GM12874 (cell line): ENCODE results near the gene TCERG1L.

Source experiments
- TF ChIP-seq, protein P1 (sequence below): IDR thresholded peaks from 2 replicates; pipeline ENCODE4 v1.5.1; 2011; ENCODE audit warnings: low read depth, mild to moderate bottlenecking, control low read depth, low read length, moderate library complexity; ENCODE audit not compliant: insufficient read depth

Gene TCERG1L

DNA sequence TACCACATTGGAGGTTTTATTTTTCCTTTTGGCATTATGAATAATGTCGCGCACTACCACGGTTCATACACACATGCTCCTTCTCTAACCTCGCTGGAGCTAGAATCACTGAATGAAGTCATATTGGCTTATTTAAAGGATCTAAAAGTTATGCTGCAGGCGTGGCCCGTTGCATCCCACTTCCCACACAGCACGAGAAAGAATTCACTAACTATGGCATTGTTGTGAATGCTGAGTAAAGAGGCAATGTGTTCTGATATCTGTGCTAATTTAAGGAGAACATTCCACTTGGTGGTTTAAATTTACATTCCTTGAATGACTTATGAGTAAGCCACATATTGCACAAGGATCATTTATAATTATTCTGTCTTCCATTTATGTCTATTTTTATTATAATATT, 20.7 kb downstream of the TCERG1L start:
- TF ChIP-seq, protein P1, sequence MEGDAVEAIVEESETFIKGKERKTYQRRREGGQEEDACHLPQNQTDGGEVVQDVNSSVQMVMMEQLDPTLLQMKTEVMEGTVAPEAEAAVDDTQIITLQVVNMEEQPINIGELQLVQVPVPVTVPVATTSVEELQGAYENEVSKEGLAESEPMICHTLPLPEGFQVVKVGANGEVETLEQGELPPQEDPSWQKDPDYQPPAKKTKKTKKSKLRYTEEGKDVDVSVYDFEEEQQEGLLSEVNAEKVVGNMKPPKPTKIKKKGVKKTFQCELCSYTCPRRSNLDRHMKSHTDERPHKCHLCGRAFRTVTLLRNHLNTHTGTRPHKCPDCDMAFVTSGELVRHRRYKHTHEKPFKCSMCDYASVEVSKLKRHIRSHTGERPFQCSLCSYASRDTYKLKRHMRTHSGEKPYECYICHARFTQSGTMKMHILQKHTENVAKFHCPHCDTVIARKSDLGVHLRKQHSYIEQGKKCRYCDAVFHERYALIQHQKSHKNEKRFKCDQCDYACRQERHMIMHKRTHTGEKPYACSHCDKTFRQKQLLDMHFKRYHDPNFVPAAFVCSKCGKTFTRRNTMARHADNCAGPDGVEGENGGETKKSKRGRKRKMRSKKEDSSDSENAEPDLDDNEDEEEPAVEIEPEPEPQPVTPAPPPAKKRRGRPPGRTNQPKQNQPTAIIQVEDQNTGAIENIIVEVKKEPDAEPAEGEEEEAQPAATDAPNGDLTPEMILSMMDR, result no peak

DNA sequence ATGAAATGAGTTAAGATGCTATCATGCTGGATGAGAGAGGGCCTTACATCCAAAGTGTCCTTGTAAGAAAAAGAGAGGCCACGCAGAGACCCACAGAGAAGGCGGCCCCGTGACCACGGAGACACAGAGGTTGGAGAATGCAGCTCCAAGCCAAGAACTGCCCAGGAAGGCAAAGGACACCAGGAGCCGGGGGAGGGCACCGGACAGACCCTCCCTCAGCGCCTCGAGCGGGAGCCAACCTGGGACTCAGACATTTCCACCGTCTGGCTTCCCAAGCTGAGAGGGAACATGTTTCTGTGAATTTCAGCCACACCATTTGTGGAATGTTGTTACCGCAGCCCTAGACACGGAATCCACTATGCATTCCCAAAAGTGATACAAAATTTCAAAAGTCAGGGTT, 22.9 kb downstream of the TCERG1L start:
- TF ChIP-seq, protein P1, result no peak

DNA sequence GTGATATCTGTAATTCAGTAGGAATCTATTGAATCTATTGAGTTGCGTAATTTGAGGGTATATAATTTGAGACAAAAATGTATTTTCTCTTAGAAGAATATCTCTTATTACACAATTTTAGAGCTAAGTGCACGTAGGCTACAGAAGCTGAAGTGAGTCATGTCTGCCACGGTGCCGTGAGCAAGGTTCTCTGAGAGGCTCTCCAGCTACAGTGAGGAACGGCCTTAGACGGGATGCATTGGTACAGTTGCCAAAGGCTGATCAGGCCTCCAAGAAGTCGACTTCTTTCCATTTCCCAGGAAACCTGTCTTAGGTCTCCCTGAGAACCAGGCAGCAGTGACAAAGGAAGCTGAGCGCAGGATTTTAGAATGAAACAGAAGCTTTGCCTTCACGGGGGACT, 28.6 kb downstream of the TCERG1L start:
- TF ChIP-seq, protein P1, result no peak

DNA sequence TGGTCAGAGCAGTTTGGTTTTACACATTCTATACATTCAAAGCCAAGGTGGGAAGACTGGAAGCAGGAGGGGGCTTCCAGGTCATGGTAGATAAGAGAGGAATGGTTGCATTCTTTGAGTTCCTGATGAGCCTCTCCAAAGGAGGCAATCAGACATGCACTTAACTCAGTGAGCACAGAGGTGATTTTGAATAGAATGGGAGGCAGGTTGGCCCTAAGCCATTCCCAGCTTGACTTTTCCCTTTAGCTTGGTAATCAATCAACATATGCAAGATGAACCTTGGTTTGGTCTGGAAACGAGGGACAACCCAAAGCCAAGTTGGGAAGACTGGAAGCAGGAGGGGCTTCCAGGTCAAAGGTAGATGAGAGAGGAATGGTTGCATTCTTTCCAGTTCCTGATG, 31.4 kb downstream of the TCERG1L start:
- TF ChIP-seq, protein P1, result no peak

DNA sequence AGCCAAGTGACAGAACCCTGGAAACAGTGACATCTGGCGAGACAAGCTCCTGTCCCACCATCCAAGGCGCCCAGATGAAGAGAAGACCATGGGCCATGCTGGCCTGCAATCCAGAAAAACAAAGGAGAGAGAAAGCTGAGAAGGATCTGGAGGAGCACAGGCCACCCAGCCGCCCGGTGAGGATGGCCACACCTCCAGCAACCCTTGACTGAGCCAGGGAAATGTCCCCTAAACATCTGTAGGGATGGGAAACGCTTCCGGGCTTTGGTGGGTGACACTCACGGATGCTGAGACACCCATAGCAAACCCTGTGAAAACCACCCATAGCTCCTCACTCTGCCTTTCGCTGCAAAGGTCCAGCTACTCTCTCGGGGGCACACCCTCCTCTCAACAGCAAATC, 32.0 kb downstream of the TCERG1L start:
- TF ChIP-seq, protein P1, result no peak

DNA sequence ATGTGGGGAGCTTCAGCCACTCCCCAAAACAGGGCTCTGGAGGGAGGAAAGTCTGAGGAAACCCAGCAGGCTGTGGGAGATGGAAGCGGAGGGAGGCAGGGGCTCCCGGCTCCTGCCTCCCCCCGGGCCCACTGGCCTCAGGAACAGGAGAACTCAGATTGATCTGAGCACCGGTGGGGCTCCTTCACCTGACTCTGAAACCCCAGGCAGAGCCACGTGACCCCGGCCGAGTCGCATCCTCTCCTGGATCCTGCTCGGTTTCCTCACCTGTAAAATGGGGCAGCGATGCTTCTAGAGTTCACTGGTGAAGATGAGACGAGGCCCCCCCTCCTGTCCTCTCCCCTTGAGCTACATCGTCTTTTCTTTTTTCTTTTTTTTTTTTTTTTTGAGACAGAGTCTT, 33.6 kb downstream of the TCERG1L start:
- TF ChIP-seq, protein P1, result no peak

DNA sequence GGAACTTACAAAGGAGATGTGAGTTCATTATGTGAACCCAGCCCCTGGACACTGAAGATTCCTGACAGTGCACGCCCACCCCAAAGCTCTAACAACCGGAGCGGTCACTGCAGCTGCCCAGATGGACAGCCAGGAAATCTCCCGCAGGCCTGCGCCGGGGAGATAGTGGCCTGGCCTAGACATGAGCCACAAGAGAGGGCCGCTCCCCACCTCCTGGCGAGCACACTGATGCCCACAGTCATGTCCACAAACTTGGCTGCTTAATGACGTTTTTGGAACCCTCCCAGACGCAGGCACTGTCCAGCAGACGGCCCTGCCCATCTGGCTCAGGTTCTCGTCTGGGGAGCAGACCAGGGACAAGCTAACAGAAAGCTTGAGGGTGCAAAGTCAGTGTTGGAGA, 34.2 kb downstream of the TCERG1L start:
- TF ChIP-seq, protein P1, result no peak

DNA sequence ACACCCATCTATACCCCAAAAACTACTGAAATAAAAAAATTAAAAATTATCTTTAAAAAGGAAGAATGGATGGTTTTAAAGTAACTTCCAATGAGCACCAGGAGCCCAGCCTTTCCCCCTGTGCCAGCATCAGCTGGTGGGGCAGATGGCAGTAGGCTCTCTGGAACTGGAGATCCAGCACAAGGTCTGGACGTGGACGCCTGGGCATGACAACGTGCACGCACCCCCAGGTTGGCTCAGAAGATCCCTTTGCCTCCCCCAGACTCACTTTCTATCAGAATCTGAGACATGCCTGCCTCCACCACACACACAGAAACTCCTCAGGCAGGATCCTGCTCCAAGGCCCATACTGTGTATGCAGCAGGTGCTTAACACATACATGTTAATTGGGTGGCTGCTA, 35.8 kb downstream of the TCERG1L start:
- TF ChIP-seq, protein P1, result no peak
